NCI-H2196 treated with DMSO at 0.1 percent for 48 hours (cell line): ENCODE data around the gene GNA12.
A peak's percentile ranks its signal among the peaks of the same experiment; 100 is the strongest.
"Not testable (repeated sequence)": the region's sequence is repeated elsewhere in the genome, so short reads cannot be mapped to it uniquely, and the experiment has no call there.

ENCODE experiments used
- DNase-seq: peaks from one replicate; lab custom pipeline; 2025; ENCODE audit not compliant: unreplicated experiment; lab: John Stamatoyannopoulos, UW

The GNA12 gene

DNA sequence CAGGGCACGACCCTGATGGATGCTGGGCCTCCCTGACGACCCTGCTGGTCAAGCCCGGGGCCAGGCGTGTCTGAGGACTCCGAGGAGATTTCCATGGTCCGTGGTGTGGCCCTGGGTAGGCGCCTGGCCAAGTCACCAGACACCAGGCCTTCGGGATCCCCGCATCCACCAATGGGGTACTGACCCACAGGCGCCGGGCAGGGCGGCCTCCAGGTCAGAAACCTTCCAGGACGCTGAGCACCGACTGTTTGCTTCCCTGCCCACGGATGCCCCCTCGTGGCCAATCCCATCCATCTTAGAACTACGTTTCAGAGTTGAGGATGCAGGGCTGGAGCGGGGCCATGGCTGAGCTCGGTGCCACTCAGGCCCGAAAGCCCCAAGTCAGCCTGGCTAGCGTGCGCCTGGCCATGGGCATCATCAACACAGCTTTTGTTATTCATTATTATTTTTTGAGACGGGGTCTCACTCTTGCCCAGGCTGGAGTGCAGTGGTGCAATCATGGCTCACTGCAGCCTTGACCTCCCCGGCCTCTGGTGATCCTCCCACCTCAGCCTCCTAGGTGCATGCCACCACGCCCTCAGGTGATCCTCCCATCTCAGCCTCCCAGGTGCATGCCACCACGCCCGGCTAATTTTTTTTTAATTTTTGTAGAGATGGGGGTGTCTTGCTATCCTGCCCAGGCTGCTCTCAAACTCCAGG lies 163.2 kb downstream of the GNA12 start:
- peak; percentile 50 for DNase-seq

DNA sequence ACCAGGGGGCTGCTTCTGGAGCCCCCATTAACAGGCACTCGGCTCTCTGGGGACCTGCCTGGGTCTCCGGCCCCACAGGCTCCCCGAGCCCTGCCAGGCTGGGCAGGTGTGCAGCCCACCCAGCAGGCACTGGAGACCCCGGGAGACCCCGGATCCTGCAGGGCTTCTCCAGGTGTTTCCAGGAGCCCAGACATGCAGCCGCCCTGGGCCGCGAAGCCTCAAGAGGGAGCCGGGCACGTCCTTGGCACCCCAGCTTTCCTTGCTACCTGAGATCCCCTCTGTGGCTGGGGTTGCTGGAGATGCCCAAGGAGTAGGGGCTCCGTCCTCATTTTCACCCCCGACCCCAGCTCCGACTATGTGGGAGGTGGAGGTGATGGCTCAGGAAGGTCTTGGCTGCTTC lies 163.9 kb downstream of the GNA12 start:
- DNase-seq: no peak

- DNase-seq: not testable (repeated sequence)
These were observed 164.7 kb downstream of the GNA12 start for GRCh38 chr7:2679135-2680127.

DNA sequence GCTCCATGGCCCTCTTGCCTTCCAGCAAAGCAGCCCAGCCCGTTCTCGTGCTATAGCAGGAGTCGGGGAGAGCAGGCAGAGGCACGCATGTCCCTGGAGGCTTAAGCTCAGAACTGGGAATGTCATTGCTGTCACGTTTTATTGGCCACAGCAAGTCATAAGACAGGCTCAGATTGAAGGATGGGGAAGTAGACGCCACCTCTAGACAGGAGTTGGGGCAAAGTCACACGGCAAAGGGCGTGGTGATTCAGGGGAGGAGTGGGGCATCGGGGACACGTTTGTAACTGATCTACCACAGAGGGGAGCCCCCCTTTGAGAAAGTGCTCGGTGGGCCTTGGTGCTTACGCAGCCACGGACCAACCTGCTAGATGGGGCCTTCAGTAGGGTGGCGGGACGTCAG lies 165.7 kb downstream of the GNA12 start:
- not testable (repeated sequence) for DNase-seq
